Measurements from ENCODE around the gene USP47.
A peak's percentile ranks its signal among the peaks of the same experiment; 100 is the strongest.

GRCh38 chr11:11987503-11988022 is 145.8 kb downstream of the USP47 start:
- peak in 1 of 2 experiments; percentile 43; a peak in 2 of 4 replicates for TF ChIP-seq CTCF (conservative IDR thresholded peaks at IDR 0.05; ENCODE audit: low read depth in 2 of 2)
- TF ChIP-seq EZH2 (IDR thresholded peaks at IDR 0.05; ENCODE audit: low read depth, unreplicated experiment), result no peak
- no peak for TF ChIP-seq POLR2AphosphoS5 (IDR thresholded peaks at IDR 0.05; ENCODE audit: low read depth)
